Measurements from ENCODE around the gene SUN5.

GRCh38 chr20:32991792-32992641, 12.2 kb downstream of the SUN5 start:
- TF ChIP-seq POLR2A (IDR thresholded peaks at IDR 0.05) (no peak), EP300 (IDR thresholded peaks at IDR 0.05) (no peak), POLR2AphosphoS5 (IDR thresholded peaks at IDR 0.05) (no peak)
- TF ChIP-seq, protein P1, sequence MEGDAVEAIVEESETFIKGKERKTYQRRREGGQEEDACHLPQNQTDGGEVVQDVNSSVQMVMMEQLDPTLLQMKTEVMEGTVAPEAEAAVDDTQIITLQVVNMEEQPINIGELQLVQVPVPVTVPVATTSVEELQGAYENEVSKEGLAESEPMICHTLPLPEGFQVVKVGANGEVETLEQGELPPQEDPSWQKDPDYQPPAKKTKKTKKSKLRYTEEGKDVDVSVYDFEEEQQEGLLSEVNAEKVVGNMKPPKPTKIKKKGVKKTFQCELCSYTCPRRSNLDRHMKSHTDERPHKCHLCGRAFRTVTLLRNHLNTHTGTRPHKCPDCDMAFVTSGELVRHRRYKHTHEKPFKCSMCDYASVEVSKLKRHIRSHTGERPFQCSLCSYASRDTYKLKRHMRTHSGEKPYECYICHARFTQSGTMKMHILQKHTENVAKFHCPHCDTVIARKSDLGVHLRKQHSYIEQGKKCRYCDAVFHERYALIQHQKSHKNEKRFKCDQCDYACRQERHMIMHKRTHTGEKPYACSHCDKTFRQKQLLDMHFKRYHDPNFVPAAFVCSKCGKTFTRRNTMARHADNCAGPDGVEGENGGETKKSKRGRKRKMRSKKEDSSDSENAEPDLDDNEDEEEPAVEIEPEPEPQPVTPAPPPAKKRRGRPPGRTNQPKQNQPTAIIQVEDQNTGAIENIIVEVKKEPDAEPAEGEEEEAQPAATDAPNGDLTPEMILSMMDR (IDR thresholded peaks at IDR 0.05), result no peak

All from sigmoid colon (tissue), 4 donors.